Activated CD4-positive, alpha-beta memory T cell treated with anti-CD3 and anti-CD28 coated beads, Interleukin-2, amount 10 ng/mL, durations not matched to agents 7 days and 5 days (primary cell): ENCODE results near the gene ATP11A. TPM values are rescaled to one million over a fixed set of nuclear protein-coding genes. Genes with fewer than 3 reads are reported as not detected.

Source experiments
- CTCF ChIA-PET: fragments of 350-600 bp; sonication (Branson Sonifier 250); formaldehyde crosslinking; loops from one replicate; lab custom pipeline; 2021; ENCODE audit warnings: antibody characterized with exemption, inconsistent platforms; lab: Charles Lee
- POLR2A ChIA-PET: fragments of 350-600 bp; sonication (Branson Sonifier 250); formaldehyde crosslinking; loops from one replicate; lab custom pipeline; 2021; ENCODE audit warnings: antibody characterized with exemption; lab: Charles Lee
- DNase-seq: peaks from one replicate; pipeline ENCODE4 v3.0.0-alpha.2; 2020
- H3K27ac Mint-ChIP-seq: one replicate; pipeline ENCODE4 v1.8.0; 2021; ENCODE audit warnings: mild to moderate bottlenecking, mixed read lengths
- H3K27me3 Mint-ChIP-seq: one replicate; pipeline ENCODE4 v1.8.0; 2021; ENCODE audit warnings: mixed read lengths
- H3K36me3 Mint-ChIP-seq: one replicate; pipeline ENCODE4 v1.8.0; 2021; ENCODE audit warnings: low read depth, mixed read lengths
- H3K4me1 Mint-ChIP-seq: one replicate; pipeline ENCODE4 v1.8.0; 2021; ENCODE audit warnings: mixed read lengths
- H3K4me3 Mint-ChIP-seq: one replicate; pipeline ENCODE4 v1.8.0; 2021; ENCODE audit warnings: mild to moderate bottlenecking, mixed read lengths
- H3K9me3 Mint-ChIP-seq: one replicate; pipeline ENCODE4 v1.8.0; 2021; ENCODE audit warnings: mixed read lengths
- total RNA-seq, 2 experiments: library from RNA; stranded (reverse); gene quantifications; one replicate each; pipeline ENCODE4 v1.2.3, GENCODE V29; 2021

ATP11A gene
- total RNA-seq, 2 experiments from 2014 or later, result 52.5 to 53.3 TPM

DNA sequence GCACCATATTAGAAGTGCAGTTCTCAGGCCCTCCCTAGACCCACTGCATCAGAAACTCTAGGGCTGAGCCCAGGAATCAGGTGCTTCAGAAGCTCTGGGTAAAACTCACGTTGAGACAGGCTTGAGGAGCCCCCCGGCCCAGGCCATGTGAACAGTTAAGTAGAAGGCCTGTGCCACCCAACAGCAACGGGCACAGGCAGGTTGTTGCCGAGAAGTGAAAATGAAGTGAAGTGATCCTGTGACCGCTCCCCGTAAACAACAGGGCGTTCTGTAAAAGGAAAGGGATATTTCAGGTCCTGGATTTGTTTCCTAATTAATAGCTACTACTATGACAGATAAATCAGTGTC lies 128.8 kb downstream of the ATP11A start:
- peaks cover 65% of the 10 kb centered on the region for H3K36me3 Mint-ChIP-seq
- H3K9me3 Mint-ChIP-seq, result peaks cover 3% of the 10 kb centered on the region
- no peaks in the 10 kb centered on the region for H3K4me1 Mint-ChIP-seq
- CTCF ChIA-PET, result no interaction called here
- POLR2A ChIA-PET, result no interaction called here
- H3K4me3 Mint-ChIP-seq, result no peak overlapping the region
- DNase-seq, result no peak
- H3K27ac Mint-ChIP-seq, result no peak overlapping the region
- H3K27me3 Mint-ChIP-seq, result no peaks in the 10 kb centered on the region

DNA sequence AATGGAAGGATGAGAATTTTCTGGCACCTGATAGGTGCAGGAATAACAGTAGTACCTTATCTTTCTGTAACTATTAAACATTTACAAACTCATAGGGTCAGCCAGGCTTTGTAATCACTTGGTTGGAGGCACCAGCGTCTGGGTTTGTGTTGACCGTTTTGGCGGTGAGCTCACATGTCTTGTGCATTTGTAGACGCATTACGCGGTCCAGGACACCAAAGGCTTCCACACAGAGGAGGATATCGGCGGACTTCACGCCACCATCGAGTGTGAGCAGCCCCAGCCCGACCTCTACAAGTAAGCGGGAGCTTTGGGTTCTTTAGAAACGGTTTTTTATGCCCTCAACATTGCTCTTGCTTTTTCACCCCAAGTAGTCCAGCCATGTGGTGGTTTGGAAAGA lies 129.3 kb downstream of the ATP11A start:
- CTCF ChIA-PET, result no interaction called here

DNA sequence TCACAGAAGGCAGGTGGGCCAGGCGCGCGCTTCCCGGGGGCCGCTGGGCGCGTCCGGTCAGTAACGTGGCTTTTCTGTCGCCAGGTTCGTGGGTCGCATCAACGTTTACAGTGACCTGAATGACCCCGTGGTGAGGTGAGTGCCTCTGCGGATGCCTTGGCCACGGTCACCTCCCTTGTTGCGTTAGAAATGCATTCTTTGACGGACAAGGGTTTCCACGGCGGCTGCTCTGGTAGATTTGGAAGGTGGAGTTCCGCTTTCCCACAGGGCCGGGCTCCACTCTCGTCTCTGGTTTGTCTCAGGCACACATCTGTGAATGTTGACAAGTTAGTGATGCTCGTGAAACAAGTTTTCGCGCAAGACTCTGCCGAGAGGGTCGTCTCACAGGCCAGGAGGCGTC lies 130.0 kb downstream of the ATP11A start:
- H3K27me3 Mint-ChIP-seq, result no peaks in the 10 kb centered on the region
- ChIA-PET CTCF (no interaction called here), POLR2A (no interaction called here)
- DNase-seq, result no peak
- H3K36me3 Mint-ChIP-seq, result peaks cover 62% of the 10 kb centered on the region
- H3K9me3 Mint-ChIP-seq, result peaks cover 3% of the 10 kb centered on the region
- no peak overlapping the region for H3K27ac Mint-ChIP-seq
- H3K4me3 Mint-ChIP-seq, result no peak overlapping the region
- no peaks in the 10 kb centered on the region for H3K4me1 Mint-ChIP-seq

More for the DNA sequence above, 129.3 kb downstream of the ATP11A start:
- DNase-seq, result no peak
- H3K9me3 Mint-ChIP-seq, result peaks cover 3% of the 10 kb centered on the region
- H3K27me3 Mint-ChIP-seq, result no peaks in the 10 kb centered on the region
- no peak overlapping the region for H3K4me3 Mint-ChIP-seq
- peaks cover 68% of the 10 kb centered on the region for H3K36me3 Mint-ChIP-seq
- POLR2A ChIA-PET, result no interaction called here
- no peaks in the 10 kb centered on the region for H3K4me1 Mint-ChIP-seq
- H3K27ac Mint-ChIP-seq, result no peak overlapping the region

DNA sequence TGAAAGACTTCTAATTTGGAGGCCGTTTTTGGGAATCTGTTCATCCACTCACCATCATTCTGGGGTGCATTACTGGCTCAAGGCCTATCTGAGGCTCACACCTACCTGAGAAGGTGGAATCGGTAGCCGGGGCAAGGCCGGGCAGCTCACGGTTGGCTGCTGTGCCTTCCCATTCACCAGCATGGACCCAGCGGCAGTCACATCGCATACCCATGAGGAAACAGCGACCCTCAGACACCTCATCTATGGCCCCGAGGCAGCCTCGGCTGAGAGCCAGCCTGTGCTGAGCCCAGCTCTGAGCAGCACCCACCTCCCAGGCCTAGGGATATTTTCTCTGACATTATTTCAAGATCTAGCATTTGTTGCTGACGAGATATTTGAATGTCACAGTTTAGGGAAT lies 130.5 kb downstream of the ATP11A start:
- H3K9me3 Mint-ChIP-seq, result peaks cover 3% of the 10 kb centered on the region
- no peaks in the 10 kb centered on the region for H3K27me3 Mint-ChIP-seq
- no peak for DNase-seq
- POLR2A ChIA-PET, result no interaction called here
- no peak overlapping the region for H3K27ac Mint-ChIP-seq
- H3K36me3 Mint-ChIP-seq, result peaks cover 62% of the 10 kb centered on the region
- no peak overlapping the region for H3K4me3 Mint-ChIP-seq
- CTCF ChIA-PET, result no interaction called here
- no peaks in the 10 kb centered on the region for H3K4me1 Mint-ChIP-seq

DNA sequence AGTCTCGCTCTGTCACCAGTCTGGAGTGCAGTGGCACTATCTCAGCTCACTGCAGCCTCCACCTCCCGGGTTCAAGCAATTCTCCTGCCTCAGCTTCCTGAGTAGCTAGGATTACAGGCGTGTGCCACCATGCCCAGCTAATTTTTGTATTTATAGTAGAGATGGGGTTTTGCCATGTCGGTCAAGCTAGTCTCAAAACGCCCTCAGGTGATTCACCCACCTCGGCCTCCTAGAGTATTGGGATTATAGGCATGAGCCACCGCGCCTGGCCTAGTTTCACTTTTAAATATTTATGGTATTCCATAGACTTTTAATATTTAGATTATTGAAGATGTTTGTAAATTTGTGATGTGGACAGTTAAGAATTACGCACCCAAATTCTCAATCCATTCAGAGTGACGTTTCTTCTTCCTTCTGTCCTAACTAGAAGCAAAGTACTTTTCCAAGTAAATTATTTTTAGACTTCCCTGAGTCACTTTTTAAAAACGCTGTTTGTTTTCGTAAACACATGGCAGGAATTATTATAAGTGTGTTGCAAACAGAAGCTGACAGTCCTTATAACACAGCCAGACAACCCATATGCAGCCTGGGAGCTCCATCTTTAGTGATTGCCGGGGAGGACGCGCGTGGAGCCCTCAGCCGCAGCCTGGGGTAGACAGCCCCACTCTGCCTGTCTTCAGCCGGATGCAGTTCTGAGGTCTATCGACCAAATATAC lies 131.7 kb downstream of the ATP11A start:
- ChIA-PET POLR2A (no interaction called here), CTCF (no interaction called here)
- Mint-ChIP-seq H3K36me3 (peaks cover 57% of the 10 kb centered on the region), H3K27ac (no peak overlapping the region), H3K4me1 (no peaks in the 10 kb centered on the region), H3K27me3 (no peaks in the 10 kb centered on the region), H3K4me3 (no peak overlapping the region), H3K9me3 (peaks cover 3% of the 10 kb centered on the region)
- no peak for DNase-seq

DNA sequence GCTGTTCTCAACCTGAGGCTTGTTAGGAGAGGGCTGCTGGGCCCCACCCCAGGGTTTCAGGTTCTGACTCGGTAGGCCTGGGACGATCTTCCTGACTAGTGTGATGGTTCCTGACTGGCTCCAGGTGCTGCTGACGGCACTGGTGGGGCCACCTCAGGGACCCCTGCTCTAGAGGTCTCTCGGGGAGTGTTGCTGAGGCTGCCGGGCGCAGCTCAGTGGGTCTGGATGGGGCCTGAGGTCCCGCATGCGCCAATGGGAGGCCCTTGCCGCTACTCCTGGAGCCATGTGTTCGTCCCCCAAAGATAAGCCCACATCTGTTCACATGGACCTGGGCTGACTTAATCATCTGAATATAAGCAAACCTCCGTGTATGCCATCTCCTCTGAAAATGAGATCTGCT lies 133.0 kb downstream of the ATP11A start:
- no peak overlapping the region for H3K4me3 Mint-ChIP-seq
- POLR2A ChIA-PET, result no interaction called here
- H3K4me1 Mint-ChIP-seq, result no peaks in the 10 kb centered on the region
- peaks cover 3% of the 10 kb centered on the region for H3K9me3 Mint-ChIP-seq
- H3K27ac Mint-ChIP-seq, result no peak overlapping the region
- DNase-seq, result no peak
- CTCF ChIA-PET, result no interaction called here
- H3K27me3 Mint-ChIP-seq, result no peaks in the 10 kb centered on the region
- H3K36me3 Mint-ChIP-seq, result peaks cover 51% of the 10 kb centered on the region

DNA sequence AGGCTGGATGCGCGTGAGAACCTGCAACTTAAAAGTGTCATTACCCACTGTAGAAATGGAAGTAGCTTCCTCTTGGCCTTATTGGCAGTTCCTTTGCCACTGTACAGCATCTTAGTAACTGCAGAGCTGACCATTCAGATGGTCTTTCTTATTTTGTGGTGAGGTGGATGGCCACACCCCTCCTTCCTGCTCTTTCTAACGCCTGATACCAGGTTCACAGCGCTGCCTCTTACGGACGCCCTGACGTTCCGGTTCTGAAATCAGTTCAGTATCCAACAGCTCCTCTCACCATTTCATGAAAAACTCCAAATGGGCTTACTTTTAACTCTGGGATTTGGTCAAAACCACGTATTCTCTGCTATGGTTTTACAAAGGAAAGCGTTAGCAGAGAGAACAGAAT lies 134.6 kb downstream of the ATP11A start:
- H3K4me3 Mint-ChIP-seq, result no peak overlapping the region
- H3K36me3 Mint-ChIP-seq, result peaks cover 35% of the 10 kb centered on the region
- no peaks in the 10 kb centered on the region for H3K4me1 Mint-ChIP-seq
- H3K27ac Mint-ChIP-seq, result no peak overlapping the region
- no peaks in the 10 kb centered on the region for H3K27me3 Mint-ChIP-seq
- CTCF ChIA-PET, result no interaction called here
- POLR2A ChIA-PET, result no interaction called here
- H3K9me3 Mint-ChIP-seq, result no peaks in the 10 kb centered on the region
- no peak for DNase-seq

DNA sequence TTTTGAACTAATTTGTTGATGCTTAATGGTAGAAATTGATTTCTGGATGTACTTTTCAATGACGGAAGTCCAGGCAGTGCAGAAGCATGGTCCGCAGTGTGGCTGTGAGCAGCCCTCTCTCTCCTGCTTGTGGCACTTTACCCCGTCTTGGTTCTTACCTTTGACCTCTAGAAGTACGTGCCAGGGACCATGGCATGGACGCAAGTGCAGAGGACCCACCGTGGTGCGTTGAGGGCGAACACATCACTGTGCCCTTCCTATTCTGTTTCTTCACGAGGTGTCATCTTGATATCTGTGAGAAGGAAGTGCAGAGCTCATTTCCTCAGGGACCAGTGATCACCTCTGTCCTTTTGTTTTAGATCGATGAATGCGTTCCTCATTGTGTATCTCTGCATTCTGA lies 135.2 kb downstream of the ATP11A start:
- ChIA-PET CTCF (no interaction called here), POLR2A (no interaction called here)
- Mint-ChIP-seq H3K27me3 (no peaks in the 10 kb centered on the region), H3K4me1 (no peaks in the 10 kb centered on the region), H3K9me3 (no peaks in the 10 kb centered on the region), H3K4me3 (no peak overlapping the region), H3K27ac (no peak overlapping the region), H3K36me3 (peaks cover 30% of the 10 kb centered on the region)
- no peak for DNase-seq

DNA sequence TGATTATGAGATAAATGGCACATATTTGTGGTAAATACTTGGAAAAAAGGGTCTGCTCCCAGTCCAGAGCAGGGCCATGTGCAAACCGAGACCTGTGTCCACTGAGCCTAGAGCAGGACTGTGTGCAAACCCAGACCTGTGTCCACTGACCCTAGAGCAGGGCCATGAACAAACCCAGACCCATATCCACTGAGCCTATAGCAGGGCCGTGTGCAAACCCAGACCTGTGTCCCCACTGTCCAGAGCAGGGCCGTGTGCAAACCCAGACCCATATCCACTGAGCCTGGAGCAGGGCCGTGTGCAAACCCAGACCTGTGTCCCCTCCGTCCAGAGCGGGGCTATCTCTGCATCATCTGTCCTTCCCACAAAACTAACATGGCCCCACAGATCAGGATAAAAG lies 136.0 kb downstream of the ATP11A start:
- no peaks in the 10 kb centered on the region for H3K9me3 Mint-ChIP-seq
- H3K27me3 Mint-ChIP-seq, result no peaks in the 10 kb centered on the region
- no peaks in the 10 kb centered on the region for H3K4me1 Mint-ChIP-seq
- H3K36me3 Mint-ChIP-seq, result peaks cover 31% of the 10 kb centered on the region
- CTCF ChIA-PET, result no interaction called here
- H3K4me3 Mint-ChIP-seq, result no peak overlapping the region
- H3K27ac Mint-ChIP-seq, result no peak overlapping the region
- DNase-seq, result no peak
- POLR2A ChIA-PET, result no interaction called here

DNA sequence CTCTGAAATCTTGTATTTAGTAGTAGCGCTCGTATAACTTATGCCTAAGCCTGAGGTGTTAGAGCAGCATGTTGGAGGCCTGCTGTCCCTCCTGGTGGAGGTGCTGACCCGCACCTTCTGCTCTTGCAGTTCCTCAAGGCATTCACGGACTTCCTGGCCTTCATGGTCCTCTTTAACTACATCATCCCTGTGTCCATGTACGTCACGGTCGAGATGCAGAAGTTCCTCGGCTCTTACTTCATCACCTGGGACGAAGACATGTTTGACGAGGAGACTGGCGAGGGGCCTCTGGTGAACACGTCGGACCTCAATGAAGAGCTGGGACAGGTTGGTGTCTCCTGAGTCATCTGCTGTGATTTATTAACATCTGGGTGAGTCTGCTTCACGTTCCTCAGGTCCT lies 136.7 kb downstream of the ATP11A start:
- no peaks in the 10 kb centered on the region for H3K27me3 Mint-ChIP-seq
- ChIA-PET CTCF (no interaction called here), POLR2A (no interaction called here)
- H3K36me3 Mint-ChIP-seq, result peaks cover 38% of the 10 kb centered on the region
- no peaks in the 10 kb centered on the region for H3K9me3 Mint-ChIP-seq
- H3K4me1 Mint-ChIP-seq, result no peaks in the 10 kb centered on the region
- H3K4me3 Mint-ChIP-seq, result no peak overlapping the region
- no peak for DNase-seq
- no peak overlapping the region for H3K27ac Mint-ChIP-seq

DNA sequence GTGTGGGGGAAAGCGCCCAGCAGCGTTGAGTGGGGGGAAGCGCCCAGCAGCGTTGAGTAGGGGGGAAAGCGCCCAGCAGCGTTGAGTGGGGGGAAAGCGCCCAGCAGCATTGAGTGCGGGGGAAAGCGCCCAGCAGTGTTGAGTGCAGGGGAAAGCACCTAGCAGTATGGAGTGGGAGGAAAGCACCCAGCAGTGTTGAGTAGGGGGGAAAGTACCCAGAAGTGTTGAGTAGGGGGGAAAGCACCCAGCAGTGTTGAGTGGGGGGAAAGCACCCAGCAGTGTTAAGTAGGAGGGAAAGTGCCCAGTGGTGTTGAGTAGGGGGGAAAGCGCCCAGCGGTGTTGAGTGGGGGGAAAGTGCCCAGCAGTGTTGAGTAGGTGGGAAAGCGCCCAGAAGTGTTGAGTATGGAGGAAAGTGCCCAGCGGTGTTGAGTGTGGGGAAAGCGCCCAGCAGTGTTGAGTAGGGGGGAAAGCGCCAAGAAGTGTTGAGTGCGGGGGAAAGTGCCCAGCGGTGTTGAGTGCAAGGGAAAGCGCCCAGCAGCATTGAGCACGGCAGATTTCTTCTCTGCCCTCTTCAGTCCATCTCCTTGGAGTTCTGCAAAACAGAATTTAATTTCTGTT lies 138.4 kb downstream of the ATP11A start:
- Mint-ChIP-seq H3K9me3 (no peaks in the 10 kb centered on the region), H3K36me3 (peaks cover 46% of the 10 kb centered on the region)

DNA sequence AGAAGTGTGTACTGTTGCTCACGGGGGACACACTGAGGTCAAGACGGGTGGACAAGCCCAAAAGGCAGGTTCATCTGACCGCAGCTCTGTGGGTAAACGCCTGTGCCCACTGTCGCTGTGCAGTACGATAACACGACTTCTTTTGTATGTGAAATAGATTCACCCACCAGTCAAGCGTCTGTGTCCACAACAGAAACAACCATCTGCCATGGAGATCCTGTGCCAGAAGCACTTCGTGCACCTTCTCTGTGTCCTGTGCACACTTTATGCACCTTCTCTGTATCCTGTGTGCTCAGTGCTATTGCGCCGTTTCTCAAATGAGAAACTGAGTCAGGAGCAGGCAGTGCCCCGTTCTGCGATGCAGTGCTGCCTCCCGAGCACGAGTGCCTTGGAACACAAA lies 138.9 kb downstream of the ATP11A start:
- H3K9me3 Mint-ChIP-seq, result no peaks in the 10 kb centered on the region
- ChIA-PET CTCF (no interaction called here), POLR2A (no interaction called here)
- H3K4me1 Mint-ChIP-seq, result no peaks in the 10 kb centered on the region
- no peak overlapping the region for H3K27ac Mint-ChIP-seq
- H3K36me3 Mint-ChIP-seq, result peaks cover 46% of the 10 kb centered on the region
- no peak for DNase-seq
- no peak overlapping the region for H3K4me3 Mint-ChIP-seq
- no peaks in the 10 kb centered on the region for H3K27me3 Mint-ChIP-seq

More for the DNA sequence above, 138.4 kb downstream of the ATP11A start:
- Mint-ChIP-seq H3K4me3 (no peak overlapping the region), H3K27ac (no peak overlapping the region), H3K27me3 (no peaks in the 10 kb centered on the region), H3K4me1 (no peaks in the 10 kb centered on the region)
- no peak for DNase-seq
- ChIA-PET CTCF (no interaction called here), POLR2A (no interaction called here)

DNA sequence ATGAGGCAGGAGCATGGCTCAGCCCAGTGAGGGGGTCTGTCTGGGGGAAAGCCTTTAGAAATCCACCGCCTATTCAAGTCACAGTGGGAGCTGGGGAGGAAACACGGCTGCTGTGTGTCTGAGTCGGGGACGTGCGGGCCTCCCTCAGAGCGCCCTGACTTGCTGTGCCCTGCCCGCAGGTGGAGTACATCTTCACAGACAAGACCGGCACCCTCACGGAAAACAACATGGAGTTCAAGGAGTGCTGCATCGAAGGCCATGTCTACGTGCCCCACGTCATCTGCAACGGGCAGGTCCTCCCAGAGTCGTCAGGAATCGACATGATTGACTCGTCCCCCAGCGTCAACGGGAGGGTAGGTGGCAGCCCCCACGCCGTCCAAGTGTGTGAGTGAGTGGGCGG lies 141.4 kb downstream of the ATP11A start:
- Mint-ChIP-seq H3K4me3 (no peak overlapping the region), H3K27me3 (no peaks in the 10 kb centered on the region), H3K4me1 (no peaks in the 10 kb centered on the region), H3K27ac (no peak overlapping the region), H3K36me3 (peaks cover 48% of the 10 kb centered on the region), H3K9me3 (no peaks in the 10 kb centered on the region)
- no peak for DNase-seq
- ChIA-PET CTCF (no interaction called here), POLR2A (no interaction called here)

DNA sequence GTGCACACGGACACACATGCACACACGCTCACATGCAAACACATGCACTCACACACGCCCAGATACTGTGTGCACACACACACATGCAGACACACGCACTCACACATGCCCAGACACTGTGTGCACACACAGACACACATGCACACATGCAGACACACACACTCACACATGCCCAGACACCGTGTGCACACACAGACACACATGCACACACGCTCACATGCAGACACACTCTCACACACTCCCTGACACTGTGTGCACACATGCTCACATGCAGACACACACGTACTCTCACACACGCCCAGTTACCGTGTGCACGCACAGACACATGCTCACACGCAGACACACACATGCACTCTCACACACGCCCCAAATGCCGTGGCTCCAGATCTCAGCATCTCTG lies 142.0 kb downstream of the ATP11A start:
- CTCF ChIA-PET, result no interaction called here
- no peak for DNase-seq
- Mint-ChIP-seq H3K4me3 (no peak overlapping the region), H3K9me3 (no peaks in the 10 kb centered on the region), H3K27ac (no peak overlapping the region), H3K36me3 (peaks cover 44% of the 10 kb centered on the region), H3K4me1 (no peaks in the 10 kb centered on the region), H3K27me3 (no peaks in the 10 kb centered on the region)
- POLR2A ChIA-PET, result no interaction called here
